H1 (cell line): ENCODE data around the gene HMCN1. TPM values are rescaled to one million over a fixed set of nuclear protein-coding genes. Genes with fewer than 3 reads are reported as not detected.

ENCODE experiments used
- BRCA1 ChIP-seq: IDR thresholded peaks from 2 replicates; pipeline ENCODE4 v1.6.1; 2012; ENCODE audit warnings: low read depth, low read length, improper control_type of control experiment
- CBX5 ChIP-seq: fragments of 300-800, 300-1000 bp; sonication (generic); IDR thresholded peaks from 2 replicates; pipeline ENCODE4 v1.7.1; 2016; ENCODE audit warnings: antibody characterized with exemption, low read length, low read depth
- CTCF ChIP-seq, 3 experiments: IDR thresholded peaks; 1 replicate in 2 of 3; 2 replicates in 1 of 3; pipeline versions ENCODE4 v1.5.1 to v1.6.1; 2011; ENCODE audit warnings: low read length in 3 of 3, mild to moderate bottlenecking in 3 of 3, inconsistent platforms in 2 of 3, low read depth in 1 of 3, moderate library complexity in 1 of 3; ENCODE audit not compliant: insufficient read depth in 1 of 3; ENCODE audit errors: control extremely low read depth in 1 of 3
- EP300 ChIP-seq, 2 experiments: IDR thresholded peaks; 1 replicate in 1 of 2; 2 replicates in 1 of 2; pipeline ENCODE4 v1.6.1; 2011 to 2012; ENCODE audit warnings: low read depth in 2 of 2, low read length in 2 of 2, mild to moderate bottlenecking in 2 of 2, borderline replicate concordance in 1 of 2, inconsistent platforms in 1 of 2, moderate library complexity in 1 of 2
- GTF2F1 ChIP-seq: IDR thresholded peaks from 2 replicates; pipeline ENCODE4 v1.6.1; 2012; ENCODE audit warnings: low read depth, low read length, improper control_type of control experiment, borderline replicate concordance
- POLR2A ChIP-seq, 2 experiments: IDR thresholded peaks; 1 replicate in 1 of 2; 2 replicates in 1 of 2; pipeline ENCODE4 v1.6.1; 2011; ENCODE audit warnings: low read depth in 2 of 2, low read length in 2 of 2, mild to moderate bottlenecking in 2 of 2; ENCODE audit errors: control extremely low read depth in 1 of 2
- POLR2AphosphoS5 ChIP-seq: IDR thresholded peaks from 2 replicates; pipeline ENCODE4 v1.6.1; 2011; ENCODE audit warnings: low read depth, low read length
- SIRT6 ChIP-seq: IDR thresholded peaks from one replicate; pipeline ENCODE4 v1.7.1; 2012; ENCODE audit warnings: low read length, inconsistent platforms
- TAF7 ChIP-seq: optimal IDR thresholded peaks from 2 replicates; pipeline ENCODE3; 2011; ENCODE audit warnings: low read depth, mild to moderate bottlenecking, inconsistent platforms, low read length, moderate library complexity, borderline replicate concordance
- polyA plus RNA-seq, 7 experiments: library from polyadenylated mRNA; depleted of rRNA in 3 of 7; stranded (reverse) in 5 of 7; unstranded in 2 of 7; fragments of >200 nt in 5 of 7; fragments of 200-250 nt in 2 of 7; gene quantifications; 1 replicate in 5 of 7; 2 replicates in 1 of 7; 4 replicates in 1 of 7; pipeline versions ENCODE4 v1.2.1 to v1.2.3, GENCODE V29; 2011 to 2013; ENCODE audit warnings: missing spikeins in 2 of 7, mixed read lengths in 2 of 7
- total RNA-seq: library from RNA; stranded (reverse); fragmentation: NEBNext Ultra II Directional; extraction: Animal tissue kit (Norgen Biotek cat#: 25700); gene quantifications from 2 replicates; pipeline ENCODE4 v1.2.1, GENCODE V29; 2021
- TF ChIP-seq, protein P1 (sequence below): fragments of 300-600 bp; sonication (generic); IDR thresholded peaks from 2 replicates; pipeline ENCODE4 v1.7.1; 2012; ENCODE audit warnings: low read length, moderate library complexity, mild to moderate bottlenecking, inconsistent platforms; ENCODE audit not compliant: insufficient replicate concordance

Gene HMCN1
- total and polyA plus RNA-seq, 2 of the 8 experiments (the other 6 are each of a cell fraction or from before 2014, with no cell fraction given): 13.8 to 14.6 TPM

GRCh38 chr1:186030453-186030852 is 296.3 kb downstream of the HMCN1 start (continued):
- TF ChIP-seq, protein P1, sequence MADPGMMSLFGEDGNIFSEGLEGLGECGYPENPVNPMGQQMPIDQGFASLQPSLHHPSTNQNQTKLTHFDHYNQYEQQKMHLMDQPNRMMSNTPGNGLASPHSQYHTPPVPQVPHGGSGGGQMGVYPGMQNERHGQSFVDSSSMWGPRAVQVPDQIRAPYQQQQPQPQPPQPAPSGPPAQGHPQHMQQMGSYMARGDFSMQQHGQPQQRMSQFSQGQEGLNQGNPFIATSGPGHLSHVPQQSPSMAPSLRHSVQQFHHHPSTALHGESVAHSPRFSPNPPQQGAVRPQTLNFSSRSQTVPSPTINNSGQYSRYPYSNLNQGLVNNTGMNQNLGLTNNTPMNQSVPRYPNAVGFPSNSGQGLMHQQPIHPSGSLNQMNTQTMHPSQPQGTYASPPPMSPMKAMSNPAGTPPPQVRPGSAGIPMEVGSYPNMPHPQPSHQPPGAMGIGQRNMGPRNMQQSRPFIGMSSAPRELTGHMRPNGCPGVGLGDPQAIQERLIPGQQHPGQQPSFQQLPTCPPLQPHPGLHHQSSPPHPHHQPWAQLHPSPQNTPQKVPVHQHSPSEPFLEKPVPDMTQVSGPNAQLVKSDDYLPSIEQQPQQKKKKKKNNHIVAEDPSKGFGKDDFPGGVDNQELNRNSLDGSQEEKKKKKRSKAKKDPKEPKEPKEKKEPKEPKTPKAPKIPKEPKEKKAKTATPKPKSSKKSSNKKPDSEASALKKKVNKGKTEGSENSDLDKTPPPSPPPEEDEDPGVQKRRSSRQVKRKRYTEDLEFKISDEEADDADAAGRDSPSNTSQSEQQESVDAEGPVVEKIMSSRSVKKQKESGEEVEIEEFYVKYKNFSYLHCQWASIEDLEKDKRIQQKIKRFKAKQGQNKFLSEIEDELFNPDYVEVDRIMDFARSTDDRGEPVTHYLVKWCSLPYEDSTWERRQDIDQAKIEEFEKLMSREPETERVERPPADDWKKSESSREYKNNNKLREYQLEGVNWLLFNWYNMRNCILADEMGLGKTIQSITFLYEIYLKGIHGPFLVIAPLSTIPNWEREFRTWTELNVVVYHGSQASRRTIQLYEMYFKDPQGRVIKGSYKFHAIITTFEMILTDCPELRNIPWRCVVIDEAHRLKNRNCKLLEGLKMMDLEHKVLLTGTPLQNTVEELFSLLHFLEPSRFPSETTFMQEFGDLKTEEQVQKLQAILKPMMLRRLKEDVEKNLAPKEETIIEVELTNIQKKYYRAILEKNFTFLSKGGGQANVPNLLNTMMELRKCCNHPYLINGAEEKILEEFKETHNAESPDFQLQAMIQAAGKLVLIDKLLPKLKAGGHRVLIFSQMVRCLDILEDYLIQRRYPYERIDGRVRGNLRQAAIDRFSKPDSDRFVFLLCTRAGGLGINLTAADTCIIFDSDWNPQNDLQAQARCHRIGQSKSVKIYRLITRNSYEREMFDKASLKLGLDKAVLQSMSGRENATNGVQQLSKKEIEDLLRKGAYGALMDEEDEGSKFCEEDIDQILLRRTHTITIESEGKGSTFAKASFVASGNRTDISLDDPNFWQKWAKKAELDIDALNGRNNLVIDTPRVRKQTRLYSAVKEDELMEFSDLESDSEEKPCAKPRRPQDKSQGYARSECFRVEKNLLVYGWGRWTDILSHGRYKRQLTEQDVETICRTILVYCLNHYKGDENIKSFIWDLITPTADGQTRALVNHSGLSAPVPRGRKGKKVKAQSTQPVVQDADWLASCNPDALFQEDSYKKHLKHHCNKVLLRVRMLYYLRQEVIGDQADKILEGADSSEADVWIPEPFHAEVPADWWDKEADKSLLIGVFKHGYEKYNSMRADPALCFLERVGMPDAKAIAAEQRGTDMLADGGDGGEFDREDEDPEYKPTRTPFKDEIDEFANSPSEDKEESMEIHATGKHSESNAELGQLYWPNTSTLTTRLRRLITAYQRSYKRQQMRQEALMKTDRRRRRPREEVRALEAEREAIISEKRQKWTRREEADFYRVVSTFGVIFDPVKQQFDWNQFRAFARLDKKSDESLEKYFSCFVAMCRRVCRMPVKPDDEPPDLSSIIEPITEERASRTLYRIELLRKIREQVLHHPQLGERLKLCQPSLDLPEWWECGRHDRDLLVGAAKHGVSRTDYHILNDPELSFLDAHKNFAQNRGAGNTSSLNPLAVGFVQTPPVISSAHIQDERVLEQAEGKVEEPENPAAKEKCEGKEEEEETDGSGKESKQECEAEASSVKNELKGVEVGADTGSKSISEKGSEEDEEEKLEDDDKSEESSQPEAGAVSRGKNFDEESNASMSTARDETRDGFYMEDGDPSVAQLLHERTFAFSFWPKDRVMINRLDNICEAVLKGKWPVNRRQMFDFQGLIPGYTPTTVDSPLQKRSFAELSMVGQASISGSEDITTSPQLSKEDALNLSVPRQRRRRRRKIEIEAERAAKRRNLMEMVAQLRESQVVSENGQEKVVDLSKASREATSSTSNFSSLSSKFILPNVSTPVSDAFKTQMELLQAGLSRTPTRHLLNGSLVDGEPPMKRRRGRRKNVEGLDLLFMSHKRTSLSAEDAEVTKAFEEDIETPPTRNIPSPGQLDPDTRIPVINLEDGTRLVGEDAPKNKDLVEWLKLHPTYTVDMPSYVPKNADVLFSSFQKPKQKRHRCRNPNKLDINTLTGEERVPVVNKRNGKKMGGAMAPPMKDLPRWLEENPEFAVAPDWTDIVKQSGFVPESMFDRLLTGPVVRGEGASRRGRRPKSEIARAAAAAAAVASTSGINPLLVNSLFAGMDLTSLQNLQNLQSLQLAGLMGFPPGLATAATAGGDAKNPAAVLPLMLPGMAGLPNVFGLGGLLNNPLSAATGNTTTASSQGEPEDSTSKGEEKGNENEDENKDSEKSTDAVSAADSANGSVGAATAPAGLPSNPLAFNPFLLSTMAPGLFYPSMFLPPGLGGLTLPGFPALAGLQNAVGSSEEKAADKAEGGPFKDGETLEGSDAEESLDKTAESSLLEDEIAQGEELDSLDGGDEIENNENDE: no peak
- TF ChIP-seq TAF7 (no peak), CTCF (IDR thresholded peaks at IDR 0.05; ENCODE audit: control extremely low read depth in 1 of 3, insufficient read depth in 1 of 3, low read depth in 1 of 3, low read length in 3 of 3) (no peak), CBX5 (no peak), EP300 (IDR thresholded peaks at IDR 0.05; ENCODE audit: borderline replicate concordance in 1 of 2, low read depth in 2 of 2, low read length in 2 of 2) (no peak), BRCA1 (no peak), GTF2F1 (no peak), POLR2AphosphoS5 (no peak), SIRT6 (no peak), POLR2A (IDR thresholded peaks at IDR 0.05; ENCODE audit: control extremely low read depth in 1 of 2, low read depth in 2 of 2, low read length in 2 of 2) (no peak)
